SK-N-SH (cell line): ENCODE measurements around the gene TAPBP.

Source experiments
- CTCF ChIP-seq: fragments of 200-600 bp; sonication (generic); IDR thresholded peaks from 2 replicates; pipeline ENCODE4 v1.6.1; 2017; ENCODE audit warnings: antibody characterized with exemption, mild to moderate bottlenecking, moderate library complexity
- EP300 ChIP-seq, 2 experiments: IDR thresholded peaks; 2 replicates each; pipeline versions ENCODE4 v1.4.0 to v1.6.1; 2012; ENCODE audit warnings: borderline replicate concordance in 1 of 2, low read depth in 1 of 2, low read length in 1 of 2
- EZH2phosphoT487 ChIP-seq: fragments of 200-600 bp; sonication (generic); IDR thresholded peaks from 2 replicates; pipeline ENCODE4 v1.6.1; 2017; ENCODE audit warnings: low read depth, mixed run types, mild to moderate bottlenecking, antibody characterized with exemption, moderate library complexity, borderline replicate concordance
- GABPA ChIP-seq: IDR thresholded peaks from 2 replicates; pipeline ENCODE4 v1.4.0; 2012; ENCODE audit warnings: low read depth, mild to moderate bottlenecking
- JUND ChIP-seq: IDR thresholded peaks from 2 replicates; pipeline ENCODE4 v1.4.0; 2012
- POLR2AphosphoS5 ChIP-seq: IDR thresholded peaks from 2 replicates; pipeline ENCODE4 v1.6.1; 2012; ENCODE audit warnings: low read depth, low read length
- RAD21 ChIP-seq: IDR thresholded peaks from 2 replicates; pipeline ENCODE4 v1.6.1; 2012; ENCODE audit warnings: mild to moderate bottlenecking, low read length
- RFX5 ChIP-seq: IDR thresholded peaks from 2 replicates; pipeline ENCODE4 v1.6.1; 2012; ENCODE audit warnings: mild to moderate bottlenecking, improper control_type of control experiment, low read length
- SMC3 ChIP-seq: IDR thresholded peaks from 2 replicates; pipeline ENCODE4 v1.6.1; 2012; ENCODE audit warnings: low read depth, low read length, improper control_type of control experiment
- TAF1 ChIP-seq: IDR thresholded peaks from 2 replicates; pipeline ENCODE4 v1.6.1; 2012; ENCODE audit warnings: low read depth, mild to moderate bottlenecking, low read length, moderate library complexity, borderline replicate concordance
- USF2 ChIP-seq: fragments of 150-350 bp; IDR thresholded peaks from 2 replicates; pipeline ENCODE4 v1.6.1; 2017; ENCODE audit warnings: antibody characterized with exemption, low read length, low read depth, borderline replicate concordance
- YY1 ChIP-seq: IDR thresholded peaks from 2 replicates; pipeline ENCODE4 v1.4.0; 2012; ENCODE audit warnings: low read depth, mild to moderate bottlenecking
- TF ChIP-seq, protein P1 (sequence below): IDR thresholded peaks from 2 replicates; pipeline ENCODE4 v1.4.0; 2012; ENCODE audit warnings: low read depth

GRCh38 chr6:33315793-33316602, 2.1 kb upstream of the TAPBP start:
- no peak for TF ChIP-seq CTCF
- TF ChIP-seq POLR2AphosphoS5: no peak
- no peak for TF ChIP-seq EP300 (IDR thresholded peaks at IDR 0.05; ENCODE audit: borderline replicate concordance in 1 of 2, low read depth in 1 of 2, low read length in 1 of 2)
- no peak for TF ChIP-seq RFX5
- TF ChIP-seq GABPA: no peak
- TF ChIP-seq USF2: no peak
- TF ChIP-seq YY1: no peak
- no peak for TF ChIP-seq SMC3
- TF ChIP-seq EZH2phosphoT487: no peak
- TF ChIP-seq JUND: no peak
- TF ChIP-seq RAD21: no peak
- no peak for TF ChIP-seq TAF1
- TF ChIP-seq, protein P1, sequence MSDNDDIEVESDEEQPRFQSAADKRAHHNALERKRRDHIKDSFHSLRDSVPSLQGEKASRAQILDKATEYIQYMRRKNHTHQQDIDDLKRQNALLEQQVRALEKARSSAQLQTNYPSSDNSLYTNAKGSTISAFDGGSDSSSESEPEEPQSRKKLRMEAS: no peak
